Stimulated activated CD4-positive, alpha-beta T cell treated with anti-CD3 and anti-CD28 coated beads, Interleukin-1b, Interleukin-23, amount 100 ng/mL, for 48 hours (primary cell): ENCODE data around the gene HIP1R.
A peak's percentile ranks its signal among the peaks of the same experiment; 100 is the strongest.
"Not testable (repeated sequence)": the region's sequence is repeated elsewhere in the genome, so short reads cannot be mapped to it uniquely, and the experiment has no call there.

Source experiments
- DNase-seq: peaks from one replicate; pipeline ENCODE4 v3.0.0-alpha.2; 2020

Gene HIP1R

GRCh38 chr12:122875590-122876220 is 40.4 kb downstream of the HIP1R start:
- DNase-seq = no peak

DNA sequence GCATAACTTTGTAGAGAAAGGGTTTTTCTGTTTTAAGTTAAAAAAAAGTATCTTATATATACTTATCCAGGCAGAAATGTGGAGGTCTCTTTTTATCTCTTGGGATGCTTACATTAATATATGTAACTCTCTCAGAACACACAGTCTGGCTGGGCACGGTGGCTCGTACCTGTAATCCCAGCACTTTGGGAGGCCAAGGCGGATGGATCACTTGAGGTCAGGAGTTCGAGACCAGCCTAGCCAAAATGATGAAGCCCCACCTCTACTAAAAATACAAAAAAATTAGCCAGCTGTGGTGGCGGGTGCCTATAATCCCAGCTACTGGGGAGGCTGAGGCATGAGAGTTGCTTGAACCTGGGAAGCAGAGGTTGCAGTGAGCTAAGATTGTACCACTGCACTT is 41.0 kb downstream of the HIP1R start:
- DNase-seq = not testable (repeated sequence)

GRCh38 chr12:122876731-122877130 is 41.5 kb downstream of the HIP1R start:
- no peak for DNase-seq

- DNase-seq = no peak
Measured at GRCh38 chr12:122878780-122879612, 43.7 kb downstream of the HIP1R start.

DNA sequence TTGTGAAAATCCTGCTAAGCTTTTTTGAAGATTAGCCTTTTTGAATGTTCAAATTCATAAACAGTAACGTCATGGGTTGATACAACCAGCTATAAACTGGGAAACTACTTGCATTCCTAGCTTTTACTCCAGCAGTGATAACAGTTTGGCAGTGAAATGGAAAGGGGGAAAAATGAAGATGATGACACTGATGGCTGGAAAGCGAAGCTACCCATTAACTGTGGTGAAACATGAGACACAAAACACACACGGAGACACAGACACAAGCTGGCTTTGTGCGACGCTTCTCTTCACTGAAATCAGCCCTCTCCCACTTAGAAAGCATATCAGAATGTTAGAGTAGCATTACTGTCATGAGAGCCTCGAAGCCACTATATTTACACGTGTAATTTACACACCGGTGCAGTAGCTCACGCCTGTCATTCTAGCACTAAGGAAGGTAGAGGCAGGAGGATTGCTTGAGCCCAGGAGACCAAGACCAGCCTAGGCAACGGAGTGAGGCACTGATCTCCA is 45.0 kb downstream of the HIP1R start:
- DNase-seq = no peak

GRCh38 chr12:122880668-122881067 is 45.4 kb downstream of the HIP1R start:
- no peak for DNase-seq

GRCh38 chr12:122882908-122883558 is 47.8 kb downstream of the HIP1R start:
- no peak for DNase-seq

GRCh38 chr12:122884091-122884826 is 49.0 kb downstream of the HIP1R start:
- no peak for DNase-seq

GRCh38 chr12:122884860-122885259 is 49.6 kb downstream of the HIP1R start:
- DNase-seq = no peak

DNA sequence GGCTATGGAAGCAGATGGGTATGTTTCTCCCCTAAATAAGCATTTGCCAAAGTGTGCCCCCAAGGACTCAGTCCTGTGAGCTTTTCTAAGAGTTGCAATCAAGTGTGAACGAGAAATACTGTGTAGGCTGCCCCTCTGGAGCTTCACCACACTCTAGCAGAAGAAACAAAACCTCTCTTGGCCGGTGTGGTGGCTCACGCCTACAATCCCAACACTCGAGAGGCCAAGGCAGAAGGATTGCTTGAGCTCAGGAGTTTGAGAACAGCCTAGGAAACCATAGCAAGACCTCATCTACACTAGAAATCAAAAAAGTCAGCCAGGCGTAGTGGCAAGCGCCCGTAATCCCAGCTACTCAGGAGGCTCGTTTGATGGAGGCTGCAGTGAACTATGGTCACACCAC is 50.9 kb downstream of the HIP1R start:
- no peak for DNase-seq

DNA sequence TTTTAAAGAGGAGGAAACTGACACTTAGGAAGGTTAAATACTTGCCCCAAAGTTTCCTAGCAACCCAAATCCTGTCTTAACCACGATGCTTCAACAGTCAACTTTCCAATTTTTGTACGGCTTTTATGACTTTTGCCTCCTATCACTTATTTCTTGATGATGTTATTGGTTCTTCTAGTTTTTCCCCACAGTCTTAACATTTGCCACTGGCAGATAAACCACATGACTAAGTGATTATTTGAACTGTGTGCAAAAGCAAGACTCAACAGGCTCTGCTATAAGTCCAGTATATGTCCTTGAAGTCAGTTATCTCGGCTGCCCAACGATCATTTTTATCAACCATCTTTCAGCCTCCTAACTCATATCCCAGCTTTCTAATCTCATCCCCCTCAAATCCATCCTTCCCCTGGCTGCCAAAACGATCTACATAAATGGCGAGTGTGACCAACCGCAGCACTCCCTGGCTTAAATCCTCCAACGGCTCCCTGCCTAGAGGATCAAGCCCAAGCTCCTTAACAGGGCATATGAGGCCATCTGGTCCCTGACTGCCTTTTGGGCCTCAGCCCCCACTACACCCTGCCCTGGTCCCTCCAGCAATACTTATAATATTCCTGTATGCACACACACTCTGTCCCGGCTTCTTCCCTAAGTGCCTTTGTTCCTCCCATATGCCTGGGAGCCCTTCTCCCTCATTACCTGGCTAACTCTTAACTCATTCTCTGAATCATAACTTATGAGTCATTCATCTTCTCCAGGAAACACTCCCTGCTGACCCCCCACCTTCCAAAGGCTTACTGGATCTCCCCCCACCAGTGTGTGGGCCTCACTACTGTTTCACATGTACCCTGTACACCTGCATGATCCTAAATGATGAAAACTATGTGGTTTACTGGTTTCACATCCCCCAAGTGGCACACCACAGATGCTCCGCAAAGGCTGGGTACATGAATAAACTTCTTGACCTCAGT is 51.9 kb downstream of the HIP1R start:
- DNase-seq = peak; percentile 62

GRCh38 chr12:122887819-122888212 is 52.6 kb downstream of the HIP1R start:
- no peak for DNase-seq

DNA sequence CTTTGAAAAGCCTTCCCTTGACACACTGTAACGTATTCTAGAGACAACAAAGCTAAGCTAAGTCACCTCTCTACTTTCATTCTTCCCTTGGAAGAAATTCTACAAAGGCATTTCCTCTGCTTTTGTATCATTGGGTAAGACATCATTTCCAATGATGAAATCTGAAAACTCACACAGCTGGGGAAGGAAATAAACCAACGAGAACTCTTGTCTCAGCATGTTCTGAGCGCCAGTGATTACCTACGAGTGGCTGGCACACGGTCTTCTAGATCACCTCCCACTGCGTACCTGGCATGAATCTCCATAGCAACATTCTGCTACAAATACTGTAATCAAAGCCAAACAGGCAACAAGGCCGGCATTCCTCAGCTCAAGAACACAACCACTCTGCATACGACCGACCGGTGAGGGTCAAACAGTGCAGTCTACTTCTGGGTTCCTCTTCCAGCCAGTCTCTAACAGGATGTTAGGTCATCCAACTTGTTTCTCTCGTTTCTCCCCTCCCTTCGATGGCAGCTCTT is 53.0 kb downstream of the HIP1R start:
- peak; percentile 39 for DNase-seq

- DNase-seq = no peak
Measured at GRCh38 chr12:122889761-122890520, 54.7 kb downstream of the HIP1R start.

GRCh38 chr12:122891661-122892525 is 56.6 kb downstream of the HIP1R start:
- DNase-seq = no peak

DNA sequence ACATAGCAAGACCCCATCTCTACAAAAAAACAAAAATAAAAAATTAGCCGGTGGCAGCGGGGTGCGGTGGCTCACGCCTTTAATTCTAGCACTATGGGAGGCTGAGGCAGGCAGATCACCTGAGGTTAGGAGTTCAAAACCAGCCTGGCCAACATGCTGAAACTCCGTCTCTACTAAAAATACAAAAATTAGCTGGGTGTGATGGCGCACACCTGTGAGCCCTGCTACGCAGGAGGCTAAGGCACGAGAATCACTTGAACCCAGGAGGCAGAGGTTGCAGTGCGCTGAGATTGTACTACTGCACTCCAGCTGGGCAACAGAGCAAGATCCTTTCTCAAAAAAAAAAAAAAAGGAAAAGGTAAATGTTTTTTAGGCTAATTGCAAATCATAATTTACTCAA is 57.5 kb downstream of the HIP1R start:
- DNase-seq = not testable (repeated sequence)

- DNase-seq = no peak
Measured at GRCh38 chr12:122893208-122894153, 58.2 kb downstream of the HIP1R start.
